Suprapubic skin (tissue), 4 donors: Measurements from ENCODE around the gene GPR156.

Source experiments
- CTCF ChIP-seq, 2 donors: fragments of 200-600 bp in 1 of 2; fragments of 450-650 bp in 1 of 2; sonication (generic) in 1 of 2; IDR thresholded peaks; one replicate each; pipeline ENCODE4 v1.5.1; 2016 to 2019; ENCODE audit warnings: antibody characterized with exemption in 2 of 2, mild to moderate bottlenecking in 1 of 2, moderate library complexity in 1 of 2
- POLR2A ChIP-seq, 2 donors: fragments of 450-650 bp; IDR thresholded peaks; one replicate each; pipeline ENCODE4 v1.6.1; 2017; ENCODE audit warnings: antibody characterized with exemption in 2 of 2, mild to moderate bottlenecking in 2 of 2, moderate library complexity in 2 of 2
- POLR2AphosphoS5 ChIP-seq, 3 donors: sonication (generic); formaldehyde crosslinking; IDR thresholded peaks; one replicate each; pipeline ENCODE4 v1.6.1; 2017; ENCODE audit warnings: antibody characterized with exemption in 3 of 3

GRCh38 chr3:120125992-120126391 lies 159.0 kb downstream of the GPR156 start:
- TF ChIP-seq CTCF (IDR thresholded peaks at IDR 0.05) = no peak
- TF ChIP-seq POLR2A (IDR thresholded peaks at IDR 0.05) = no peak
- no peak for TF ChIP-seq POLR2AphosphoS5 (IDR thresholded peaks at IDR 0.05)
